Amniotic epithelial cell (primary cell): ENCODE results near the gene OR7G1.

Experiments used
- DNase-seq: peaks from one replicate; pipeline ENCODE4 v3.0.0-alpha.2; 2010; ENCODE audit warnings: low read depth

Gene OR7G1

GRCh38 chr19:9115307-9115813 is at the start of gene OR7G1:
OR7G1 (minus strand) TSS chr19:9115763; CDS start chr19:9115763, 0 bp downstream.
- no peak for DNase-seq

GRCh38 chr19:9165261-9165660 is 49.7 kb upstream of the OR7G1 start:
- DNase-seq: peak; percentile 32

- no peak for DNase-seq
These were observed 45.9 kb upstream of the OR7G1 start for GRCh38 chr19:9161427-9161826.

- no peak for DNase-seq
These were observed 44.3 kb upstream of the OR7G1 start for GRCh38 chr19:9159891-9160290.

DNA sequence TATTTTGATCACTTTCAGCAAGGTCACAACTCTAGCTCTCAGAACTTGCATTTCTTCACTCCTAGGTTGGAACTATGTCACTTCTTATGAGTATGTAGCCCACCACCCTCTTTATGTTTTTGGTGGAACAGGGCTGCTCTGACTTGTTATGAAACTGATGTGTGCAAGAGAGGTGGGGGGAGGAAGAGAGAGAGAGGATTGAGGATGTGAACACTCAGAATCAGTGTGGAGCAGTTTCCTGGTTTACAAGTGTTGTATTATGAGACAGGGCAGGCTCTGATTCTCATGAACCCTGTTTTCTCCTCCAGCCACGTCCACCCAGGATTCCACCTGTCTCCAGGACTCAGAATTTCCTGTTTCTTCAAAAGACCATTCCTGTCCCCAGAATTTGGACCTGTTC is 40.7 kb upstream of the OR7G1 start:
- DNase-seq: no peak

DNA sequence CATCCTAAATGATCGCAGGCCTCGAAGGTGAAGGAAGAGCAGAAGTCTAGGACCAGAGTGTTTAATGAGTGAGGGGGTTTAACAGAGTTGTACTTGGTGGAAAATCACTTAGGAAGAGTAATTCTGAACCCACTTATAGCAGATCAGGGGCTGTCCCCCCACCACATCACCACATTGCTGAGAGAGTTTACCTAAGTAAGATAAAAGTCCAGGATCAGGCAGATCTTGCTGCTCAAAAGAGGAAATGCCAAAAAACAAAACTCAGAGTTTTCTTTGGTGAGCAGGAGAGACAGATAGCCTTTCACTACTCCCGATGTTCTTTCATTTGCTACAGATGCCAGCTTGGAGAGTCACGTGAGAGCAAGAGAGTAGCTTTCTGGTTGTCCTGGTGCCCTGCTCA is 40.0 kb upstream of the OR7G1 start:
- no peak for DNase-seq

DNA sequence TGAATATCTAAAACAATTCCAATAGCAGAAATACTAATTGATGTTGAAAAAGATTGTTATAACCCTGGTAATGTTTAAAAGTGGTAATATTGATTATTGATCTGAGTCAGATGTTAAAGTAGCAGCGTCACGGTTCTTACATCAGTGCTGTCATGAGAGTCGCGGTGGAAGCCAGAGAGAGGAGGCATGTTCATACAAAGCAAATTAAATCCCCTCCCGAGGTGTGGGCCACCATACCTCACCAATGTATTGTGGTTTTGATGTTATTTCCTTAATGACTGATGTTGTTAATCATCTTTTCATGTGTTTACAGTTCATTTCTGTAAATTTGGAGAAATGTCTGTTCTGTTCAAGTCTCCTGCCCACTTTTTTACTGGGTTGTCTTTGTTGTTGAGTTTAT is 35.8 kb upstream of the OR7G1 start:
- DNase-seq: no peak

GRCh38 chr19:9150650-9151049 is 35.1 kb upstream of the OR7G1 start:
- DNase-seq: no peak

GRCh38 chr19:9149997-9150396 is 34.4 kb upstream of the OR7G1 start:
- no peak for DNase-seq

DNA sequence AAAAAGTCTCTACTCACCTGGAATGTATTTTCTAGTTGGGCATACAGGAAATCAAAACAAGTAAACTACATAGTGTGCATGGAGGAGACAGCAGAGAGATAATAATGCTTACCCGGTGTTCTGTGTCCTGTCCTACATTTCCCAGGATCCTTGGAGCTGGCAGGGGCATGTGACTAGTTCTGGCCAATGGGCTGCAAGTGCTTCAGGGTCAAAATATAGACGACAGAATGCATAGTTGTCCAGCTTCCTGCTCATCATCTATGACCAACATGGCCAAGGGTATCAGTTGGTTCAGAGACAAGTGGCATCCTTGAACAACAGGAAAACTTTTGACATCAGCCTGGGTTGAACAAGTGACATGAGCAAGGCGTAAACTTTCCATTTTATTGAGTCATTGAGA is 33.1 kb upstream of the OR7G1 start:
- DNase-seq: no peak

DNA sequence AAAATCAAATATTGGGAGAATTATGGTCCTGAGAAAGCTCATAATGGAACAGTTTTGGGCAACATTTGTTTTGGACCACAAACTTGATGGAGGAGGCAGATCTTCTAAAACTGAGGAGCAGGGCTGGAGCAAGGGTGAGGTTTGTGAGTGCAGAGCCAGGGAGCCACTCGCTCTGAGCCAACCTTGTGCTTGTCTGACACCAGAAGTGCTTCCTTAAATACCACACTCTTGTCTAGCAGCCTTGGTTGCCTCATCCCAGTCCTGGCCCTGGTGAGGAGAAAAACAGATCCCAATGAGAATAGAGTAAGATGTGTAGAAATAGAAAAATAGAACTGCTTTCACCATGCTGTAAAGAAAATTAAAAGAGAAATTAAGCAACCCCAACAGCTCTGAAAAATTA is 31.3 kb upstream of the OR7G1 start:
- DNase-seq: no peak

- peak; percentile 23 for DNase-seq
These were observed 29.4 kb upstream of the OR7G1 start for GRCh38 chr19:9144920-9145319.

DNA sequence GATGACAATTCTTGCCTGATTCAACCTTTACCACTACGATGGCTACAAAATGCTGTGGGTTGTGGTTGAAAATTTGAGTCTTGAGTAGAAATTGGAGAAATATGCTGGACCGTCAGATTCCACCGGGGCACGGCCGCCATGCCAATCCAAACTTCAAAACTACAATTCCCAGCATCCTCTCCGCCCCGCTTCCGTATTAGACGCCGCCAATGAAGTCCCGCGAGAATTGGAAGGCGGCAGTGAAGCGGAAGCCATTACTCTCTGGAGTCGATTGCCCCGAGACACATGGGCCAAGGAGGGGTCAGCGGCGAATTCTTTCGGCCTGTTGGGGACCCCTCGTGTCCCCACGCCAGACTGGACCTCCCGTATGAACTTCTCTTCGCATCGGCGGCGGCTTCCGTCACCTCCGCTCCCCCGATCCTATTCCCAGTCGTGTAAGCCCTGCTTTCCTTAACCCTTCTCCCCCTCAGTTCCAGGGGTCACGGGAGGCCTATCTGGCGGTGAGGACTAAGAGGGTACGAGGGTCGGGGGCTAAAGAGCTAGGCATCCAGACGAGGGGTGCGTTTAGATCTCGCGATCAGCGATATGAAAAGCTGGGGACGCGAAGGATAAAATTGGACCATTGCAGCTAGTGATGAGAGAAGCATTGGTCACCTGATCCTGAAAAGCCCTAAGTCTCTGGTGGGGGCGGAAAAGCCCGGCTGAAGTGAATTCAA is 24.8 kb upstream of the OR7G1 start, which contains the start of gene ZNF317:
Gene ZNF317, plus strand, starts transcription at position 239 of the 716 bp plus-strand sequence. CDS start 15,620 bp downstream, outside the sequence.
- peak; percentile 85 for DNase-seq

DNA sequence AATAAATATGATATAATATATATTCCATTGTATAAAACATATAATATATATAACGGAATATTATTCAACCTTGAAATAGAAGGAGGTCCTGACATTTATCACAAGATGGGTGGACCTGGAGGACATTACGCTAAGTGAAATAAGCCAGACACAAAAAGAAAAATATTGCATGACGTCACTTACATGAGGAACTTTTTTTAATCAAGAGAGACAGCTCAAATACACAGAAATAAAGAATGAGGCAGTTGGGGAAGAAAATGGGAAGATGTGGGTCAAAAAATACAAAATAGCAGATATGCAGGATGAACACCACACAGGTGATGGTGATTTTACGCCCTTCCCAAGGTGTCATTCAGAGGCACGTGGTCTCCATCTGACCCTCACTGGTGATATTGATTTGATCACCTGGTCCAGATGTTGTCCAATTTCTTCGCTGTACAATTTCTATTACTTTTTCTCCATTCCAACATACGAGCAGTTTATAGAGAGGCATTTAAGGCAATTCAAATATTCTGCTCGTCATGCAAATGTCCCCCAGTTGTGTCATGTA is 24.1 kb upstream of the OR7G1 start:
- peak; percentile 9 for DNase-seq

DNA sequence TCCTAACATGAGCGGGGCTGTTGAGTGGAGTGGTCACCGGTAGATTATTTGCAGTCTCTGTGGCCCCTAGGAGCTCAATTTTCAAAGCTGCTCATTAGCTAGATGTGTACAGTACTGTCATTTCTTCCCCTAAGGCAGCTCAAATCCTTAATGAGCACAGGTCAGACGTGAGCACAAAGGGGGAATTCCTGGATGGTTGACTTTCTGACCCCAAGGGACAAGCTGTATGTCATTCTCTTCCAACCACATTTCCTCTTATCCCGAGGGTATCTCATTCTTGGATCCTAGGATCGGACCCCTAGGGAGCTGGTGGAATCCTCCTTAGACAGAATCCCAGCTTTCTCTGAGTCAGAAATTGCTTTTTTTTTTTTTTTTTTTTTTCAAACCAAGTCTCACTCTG is 16.9 kb upstream of the OR7G1 start:
- no peak for DNase-seq

DNA sequence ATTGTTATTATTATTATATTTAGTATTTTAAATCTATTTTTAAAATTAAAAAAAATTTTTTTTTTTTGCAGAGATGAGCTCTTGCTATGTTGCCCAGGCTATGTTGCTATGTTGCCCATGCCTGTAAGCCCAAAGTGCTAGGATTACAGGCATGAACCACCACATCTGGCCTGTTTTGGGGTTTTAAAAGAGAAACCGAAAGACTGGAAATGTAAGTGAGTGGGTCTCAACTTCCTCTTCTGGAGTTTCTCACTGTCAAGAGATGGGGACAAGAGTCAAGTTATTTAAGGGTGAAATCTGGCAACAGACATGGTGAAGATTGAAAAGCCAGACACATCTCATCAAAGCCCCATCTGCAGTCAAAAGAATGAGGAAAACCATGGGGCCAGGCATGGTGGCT is 15.4 kb upstream of the OR7G1 start:
- no peak for DNase-seq

GRCh38 chr19:9128171-9128570 is 12.6 kb upstream of the OR7G1 start:
- DNase-seq: no peak

DNA sequence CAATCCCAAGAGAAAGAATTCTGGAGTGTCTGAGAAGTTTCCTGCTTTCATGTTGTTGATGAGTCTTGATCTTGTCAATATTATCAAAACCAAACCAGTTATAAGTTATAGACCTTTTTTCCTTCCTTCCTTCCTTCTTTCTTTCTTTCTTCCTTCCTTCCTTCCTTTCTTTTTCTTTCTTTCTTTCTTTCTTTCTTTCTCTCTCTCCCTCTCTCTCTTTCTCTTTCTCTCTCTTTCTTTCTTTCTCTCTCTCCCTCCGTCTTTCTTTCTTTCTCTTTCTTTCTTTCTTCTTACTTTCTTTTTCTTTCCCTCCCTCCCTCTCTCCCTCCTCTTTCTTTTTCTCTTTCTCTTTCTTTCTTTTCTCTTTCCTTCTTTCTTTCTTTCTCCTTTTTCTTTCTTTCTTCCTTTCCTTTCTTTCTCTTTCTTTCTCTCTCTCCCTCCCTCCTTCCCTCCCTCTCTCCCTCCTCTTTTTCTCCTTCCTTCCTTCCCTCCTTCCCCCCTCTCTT is 11.4 kb upstream of the OR7G1 start, which contains the start of gene OR7G3:
Gene OR7G3, minus strand, starts transcription at position 51 of the 506 bp plus-strand sequence. Its CDS starts 0 bp downstream, at position 51.
- DNase-seq: no peak

DNA sequence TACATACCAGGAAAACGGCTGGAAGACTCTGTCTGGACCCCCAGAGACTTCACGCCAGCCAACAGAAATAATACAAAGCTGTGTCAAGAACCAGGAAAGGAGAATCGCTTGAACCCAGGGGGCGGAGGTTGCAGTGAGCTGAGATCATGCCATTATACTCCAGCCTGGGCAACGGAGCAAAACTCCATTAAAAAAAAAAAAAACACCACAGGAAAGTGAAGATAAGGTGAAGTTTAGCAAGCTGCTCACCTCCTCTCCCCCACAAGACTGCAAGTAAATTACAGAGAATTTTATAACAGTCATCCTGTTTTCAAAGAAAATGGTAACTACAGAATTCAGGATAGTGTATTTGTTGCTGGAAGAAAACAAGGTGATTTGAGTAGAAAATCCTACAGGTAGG is 984 bp upstream of the OR7G1 start:
- no peak for DNase-seq

DNA sequence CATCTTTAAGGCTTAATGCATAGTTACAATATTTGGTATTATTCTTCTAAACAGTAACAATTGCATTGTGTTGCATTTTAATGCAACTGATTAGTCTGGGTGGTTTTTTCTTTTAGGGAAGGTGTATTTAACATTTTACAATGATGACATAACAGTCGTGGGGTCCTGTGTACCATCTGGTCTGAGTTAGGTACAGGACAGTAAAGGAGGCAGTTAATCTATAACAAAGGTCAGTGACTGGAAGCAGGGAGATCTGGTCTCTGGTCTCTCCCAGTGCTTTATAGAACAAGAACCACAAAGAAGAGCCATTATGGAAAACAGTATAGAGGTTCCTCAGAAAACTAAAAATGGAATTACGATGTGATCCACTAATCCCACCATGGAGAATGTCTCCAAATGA is 5.6 kb downstream of the OR7G1 start:
- DNase-seq: no peak

- DNase-seq: no peak
These were observed 8.2 kb downstream of the OR7G1 start, which contains the start of gene OR7G2 for GRCh38 chr19:9107375-9107774. OR7G2 (minus strand) TSS chr19:9107475; CDS start chr19:9103243, 4,232 bp downstream.

- DNase-seq: no peak
These were observed 28.8 kb downstream of the OR7G1 start, which contains the start of gene OR1M1 for GRCh38 chr19:9086761-9087160. OR1M1 (plus strand) TSS chr19:9087061; CDS start chr19:9093245, 6,184 bp downstream.

- no peak for DNase-seq
These were observed 36.9 kb downstream of the OR7G1 start for GRCh38 chr19:9078651-9079050.
